Measurements from ENCODE around the gene PSMD3. TPM values are rescaled to one million over a fixed set of nuclear protein-coding genes. Genes with fewer than 3 reads are reported as not detected.

PSMD3 gene
- total and polyA plus RNA-seq, 2 donors (not counting 1 experiment from before 2014, with no cell fraction given): 55.5 to 66.9 TPM

DNA sequence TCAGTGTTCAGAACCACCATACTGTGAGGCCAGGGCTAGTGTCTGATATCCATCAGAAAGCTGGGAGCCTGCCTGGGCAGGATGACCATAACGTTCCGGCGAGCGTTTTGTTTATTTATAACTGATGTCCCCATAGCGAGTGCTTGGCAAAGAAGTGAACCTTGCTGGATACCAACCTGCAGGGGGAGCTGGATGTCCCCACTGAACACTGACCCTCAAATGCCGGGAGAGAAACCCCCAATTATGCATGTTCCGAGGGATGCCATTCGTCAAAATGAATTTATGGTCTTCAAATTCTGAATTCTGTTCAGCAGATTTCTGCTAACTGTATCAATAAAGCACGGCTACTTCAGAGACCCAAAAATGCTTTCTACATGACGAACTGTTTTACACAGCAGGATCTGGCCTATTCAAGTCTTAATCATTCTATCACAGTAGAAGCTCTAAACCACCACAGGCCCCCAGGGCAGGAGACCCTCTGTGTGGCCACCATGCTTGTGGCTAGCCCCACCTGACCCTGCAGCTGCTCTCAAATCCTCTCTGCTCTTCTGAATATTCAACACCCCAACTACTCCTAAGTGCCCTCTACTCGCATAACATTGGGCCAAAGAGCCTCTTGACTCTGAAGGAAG is 58.4 kb downstream of the PSMD3 start:
- Histone ChIP-seq H4K20me1 (ENCODE audit: control insufficient read depth, extremely low read depth, insufficient read depth, low read length) (no peaks in the 10 kb centered on the region), H3K4me3 (replicated peaks in 1 of 4; ENCODE audit: control extremely low read depth in 1 of 4, insufficient read depth in 1 of 4, low read depth in 3 of 4, low read length in 4 of 4) (no peak overlapping the region), H3K79me2 (ENCODE audit: control insufficient read depth, insufficient read depth, low read length) (no peaks in the 10 kb centered on the region), H3K9me3 (ENCODE audit: control insufficient read depth, insufficient read depth, low read depth, low read length) (no peaks in the 10 kb centered on the region), H2AFZ (ENCODE audit: low read length) (peak overlapping the region; percentile 26), H3K27ac (ENCODE audit: insufficient read depth, low read length) (peak overlapping the region; percentile 81), H3K27me3 (ENCODE audit: control insufficient read depth, insufficient read depth, low read length) (no peaks in the 10 kb centered on the region), H3K36me3 (ENCODE audit: control insufficient read depth, insufficient read depth, low read length) (peaks cover 7% of the 10 kb centered on the region), H3K4me2 (ENCODE audit: extremely low read depth, insufficient read depth, low read length) (peak overlapping the region; percentile 84), H3K9ac (ENCODE audit: insufficient read depth, low read length) (no peak overlapping the region), H3K4me1 (ENCODE audit: control insufficient read depth, extremely low read depth, insufficient read depth, low read length) (peaks cover 6% of the 10 kb centered on the region)
- TF ChIP-seq, protein P1, sequence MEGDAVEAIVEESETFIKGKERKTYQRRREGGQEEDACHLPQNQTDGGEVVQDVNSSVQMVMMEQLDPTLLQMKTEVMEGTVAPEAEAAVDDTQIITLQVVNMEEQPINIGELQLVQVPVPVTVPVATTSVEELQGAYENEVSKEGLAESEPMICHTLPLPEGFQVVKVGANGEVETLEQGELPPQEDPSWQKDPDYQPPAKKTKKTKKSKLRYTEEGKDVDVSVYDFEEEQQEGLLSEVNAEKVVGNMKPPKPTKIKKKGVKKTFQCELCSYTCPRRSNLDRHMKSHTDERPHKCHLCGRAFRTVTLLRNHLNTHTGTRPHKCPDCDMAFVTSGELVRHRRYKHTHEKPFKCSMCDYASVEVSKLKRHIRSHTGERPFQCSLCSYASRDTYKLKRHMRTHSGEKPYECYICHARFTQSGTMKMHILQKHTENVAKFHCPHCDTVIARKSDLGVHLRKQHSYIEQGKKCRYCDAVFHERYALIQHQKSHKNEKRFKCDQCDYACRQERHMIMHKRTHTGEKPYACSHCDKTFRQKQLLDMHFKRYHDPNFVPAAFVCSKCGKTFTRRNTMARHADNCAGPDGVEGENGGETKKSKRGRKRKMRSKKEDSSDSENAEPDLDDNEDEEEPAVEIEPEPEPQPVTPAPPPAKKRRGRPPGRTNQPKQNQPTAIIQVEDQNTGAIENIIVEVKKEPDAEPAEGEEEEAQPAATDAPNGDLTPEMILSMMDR (conservative IDR thresholded peaks at IDR 0.05 in 1 of 2, IDR thresholded peaks at IDR 0.05 in 1 of 2; ENCODE audit: low read depth in 1 of 2, low read length in 2 of 2): peak; percentile 75 to 89
- no peak for TF ChIP-seq EZH2 (IDR thresholded peaks at IDR 0.05; ENCODE audit: low read length, missing control alignments)
- DNase-seq (ENCODE audit: low read depth in 2 of 2): peak; percentile 79 to 91

DNA sequence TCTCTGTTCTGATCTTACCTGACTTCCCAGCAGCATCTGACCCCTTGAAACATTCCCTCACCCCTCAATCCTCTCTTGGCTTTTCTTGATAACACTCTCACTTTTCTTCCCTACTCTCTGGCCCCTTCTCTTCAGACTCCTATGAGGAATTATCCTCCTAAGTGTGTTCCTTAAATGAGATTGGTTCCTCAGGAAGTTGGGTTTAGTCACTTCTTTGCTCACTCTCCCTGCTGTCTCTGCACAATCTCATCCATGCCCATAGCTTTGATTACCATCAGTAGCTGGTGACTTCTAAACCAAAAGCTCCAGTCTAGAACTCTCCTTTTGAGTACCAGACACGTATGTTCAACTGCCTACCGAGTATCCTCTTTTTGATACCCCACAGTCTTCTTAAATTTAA is 60.6 kb downstream of the PSMD3 start:
- no peaks in the 10 kb centered on the region for H3K36me3 ChIP-seq (ENCODE audit: control insufficient read depth, insufficient read depth, low read length)
- no peak overlapping the region for H3K4me2 ChIP-seq (ENCODE audit: extremely low read depth, insufficient read depth, low read length)
- TF ChIP-seq, protein P1 (conservative IDR thresholded peaks at IDR 0.05 in 1 of 2, IDR thresholded peaks at IDR 0.05 in 1 of 2; ENCODE audit: low read depth in 1 of 2, low read length in 2 of 2): no peak
- TF ChIP-seq EZH2 (IDR thresholded peaks at IDR 0.05; ENCODE audit: low read length, missing control alignments): no peak
- no peak overlapping the region for H3K9ac ChIP-seq (ENCODE audit: insufficient read depth, low read length)
- no peaks in the 10 kb centered on the region for H4K20me1 ChIP-seq (ENCODE audit: control insufficient read depth, extremely low read depth, insufficient read depth, low read length)
- no peak overlapping the region for H3K27ac ChIP-seq (ENCODE audit: insufficient read depth, low read length)
- no peak overlapping the region for H3K4me3 ChIP-seq (replicated peaks in 1 of 4; ENCODE audit: control extremely low read depth in 1 of 4, insufficient read depth in 1 of 4, low read depth in 3 of 4, low read length in 4 of 4)
- no peak overlapping the region for H2AFZ ChIP-seq (ENCODE audit: low read length)
- no peaks in the 10 kb centered on the region for H3K79me2 ChIP-seq (ENCODE audit: control insufficient read depth, insufficient read depth, low read length)
- peaks cover 6% of the 10 kb centered on the region for H3K4me1 ChIP-seq (ENCODE audit: control insufficient read depth, extremely low read depth, insufficient read depth, low read length)
- DNase-seq (ENCODE audit: low read depth in 2 of 2): no peak
- H3K27me3 ChIP-seq (ENCODE audit: control insufficient read depth, insufficient read depth, low read length): no peaks in the 10 kb centered on the region
- no peaks in the 10 kb centered on the region for H3K9me3 ChIP-seq (ENCODE audit: control insufficient read depth, insufficient read depth, low read depth, low read length)

Other genes starting within 250 kb of the PSMD3 start
- under 0.01 and 0.77 TPM in 2 replicates for gene GRB7, start 242.9 kb upstream of the PSMD3 start, total RNA-seq
- 0.07 TPM in 2 replicates for gene GRB7, start 242.9 kb upstream of the PSMD3 start, polyA plus RNA-seq
- not detected in 2 replicates for gene IKZF3, start 116.5 kb upstream of the PSMD3 start, total RNA-seq
- 0.03 TPM in 1 of 2 replicates, not detected in the other for gene IKZF3, start 116.5 kb upstream of the PSMD3 start, polyA plus RNA-seq
- not detected in 2 replicates for gene ZPBP2, start 112.6 kb upstream of the PSMD3 start, total RNA-seq
- not detected in 2 replicates for gene ZPBP2, start 112.6 kb upstream of the PSMD3 start, polyA plus RNA-seq
- gene GSDMB, start 62.2 kb upstream of the PSMD3 start, total RNA-seq: 4.4 and 5.6 TPM in 2 replicates
- 1.1 and 2.3 TPM in 2 replicates for gene GSDMB, start 62.2 kb upstream of the PSMD3 start, polyA plus RNA-seq
- gene ORMDL3, start 53.2 kb upstream of the PSMD3 start, total RNA-seq: 48.1 and 51.9 TPM in 2 replicates
- gene ORMDL3, start 53.2 kb upstream of the PSMD3 start, polyA plus RNA-seq: 22.3 and 30.1 TPM in 2 replicates
- not detected in 2 replicates for gene LRRC3C, start 53.1 kb upstream of the PSMD3 start, total RNA-seq
- gene LRRC3C, start 53.1 kb upstream of the PSMD3 start, polyA plus RNA-seq: not detected in 2 replicates
- gene GSDMA, start 17.8 kb upstream of the PSMD3 start, total RNA-seq: not detected in 2 replicates
- gene GSDMA, start 17.8 kb upstream of the PSMD3 start, polyA plus RNA-seq: not detected in 2 replicates
- gene CSF3, start 34.6 kb downstream of the PSMD3 start, total RNA-seq: not detected in 2 replicates
- gene CSF3, start 34.6 kb downstream of the PSMD3 start, polyA plus RNA-seq: 0.12 TPM in 1 of 2 replicates, not detected in the other
- gene MED24, start 73.6 kb downstream of the PSMD3 start, total RNA-seq: 25.1 and 31.1 TPM in 2 replicates
- 42.7 and 66.7 TPM in 2 replicates for gene MED24, start 73.6 kb downstream of the PSMD3 start, polyA plus RNA-seq
- gene THRA, start 82.2 kb downstream of the PSMD3 start, total RNA-seq: 49.8 and 52.8 TPM in 2 replicates
- 27.2 and 30.8 TPM in 2 replicates for gene THRA, start 82.2 kb downstream of the PSMD3 start, polyA plus RNA-seq
- 1.8 and 5.3 TPM in 2 replicates for gene NR1D1, start 119.8 kb downstream of the PSMD3 start, total RNA-seq
- 3.3 and 4.0 TPM in 2 replicates for gene NR1D1, start 119.8 kb downstream of the PSMD3 start, polyA plus RNA-seq
- gene MSL1, start 141.2 kb downstream of the PSMD3 start, total RNA-seq: 43.9 and 52.4 TPM in 2 replicates
- gene MSL1, start 141.2 kb downstream of the PSMD3 start, polyA plus RNA-seq: 65.6 and 86.3 TPM in 2 replicates
- gene CASC3, start 159.7 kb downstream of the PSMD3 start, total RNA-seq: 24.9 and 26.8 TPM in 2 replicates
- 38.8 and 45.7 TPM in 2 replicates for gene CASC3, start 159.7 kb downstream of the PSMD3 start, polyA plus RNA-seq
- gene RAPGEFL1, start 196.7 kb downstream of the PSMD3 start, total RNA-seq: 1.2 and 1.3 TPM in 2 replicates
- gene RAPGEFL1, start 196.7 kb downstream of the PSMD3 start, polyA plus RNA-seq: 1.6 and 1.7 TPM in 2 replicates
- gene WIPF2, start 238.5 kb downstream of the PSMD3 start, total RNA-seq: 4.6 and 7.6 TPM in 2 replicates
- gene WIPF2, start 238.5 kb downstream of the PSMD3 start, polyA plus RNA-seq: 9.1 and 11.1 TPM in 2 replicates